GM13976 (cell line): Measurements from ENCODE around the gene AMZ1.
A peak's percentile ranks its signal among the peaks of the same experiment; 100 is the strongest.

Source experiments
- DNase-seq: peaks from one replicate; pipeline ENCODE4 v3.0.0; 2012; ENCODE audit warnings: low spot score
- in situ Hi-C: fragments of 300-500 bp; cut with MboI; formaldehyde crosslinking; loops from one replicate; pipeline ENCODE4 v1.12.0; 2022; ENCODE audit warnings: low sequenced_read_pairs, mixed read lengths, inconsistent platforms; ENCODE audit not compliant: unreplicated experiment
- TF ChIP-seq, protein P1 (sequence below): IDR thresholded peaks from 2 replicates; pipeline ENCODE4 v1.5.1; 2012; ENCODE audit warnings: borderline replicate concordance, mild to moderate bottlenecking; ENCODE audit not compliant: insufficient read depth; ENCODE audit errors: extremely low read depth, missing control alignments, control extremely low read depth

AMZ1 gene

DNA sequence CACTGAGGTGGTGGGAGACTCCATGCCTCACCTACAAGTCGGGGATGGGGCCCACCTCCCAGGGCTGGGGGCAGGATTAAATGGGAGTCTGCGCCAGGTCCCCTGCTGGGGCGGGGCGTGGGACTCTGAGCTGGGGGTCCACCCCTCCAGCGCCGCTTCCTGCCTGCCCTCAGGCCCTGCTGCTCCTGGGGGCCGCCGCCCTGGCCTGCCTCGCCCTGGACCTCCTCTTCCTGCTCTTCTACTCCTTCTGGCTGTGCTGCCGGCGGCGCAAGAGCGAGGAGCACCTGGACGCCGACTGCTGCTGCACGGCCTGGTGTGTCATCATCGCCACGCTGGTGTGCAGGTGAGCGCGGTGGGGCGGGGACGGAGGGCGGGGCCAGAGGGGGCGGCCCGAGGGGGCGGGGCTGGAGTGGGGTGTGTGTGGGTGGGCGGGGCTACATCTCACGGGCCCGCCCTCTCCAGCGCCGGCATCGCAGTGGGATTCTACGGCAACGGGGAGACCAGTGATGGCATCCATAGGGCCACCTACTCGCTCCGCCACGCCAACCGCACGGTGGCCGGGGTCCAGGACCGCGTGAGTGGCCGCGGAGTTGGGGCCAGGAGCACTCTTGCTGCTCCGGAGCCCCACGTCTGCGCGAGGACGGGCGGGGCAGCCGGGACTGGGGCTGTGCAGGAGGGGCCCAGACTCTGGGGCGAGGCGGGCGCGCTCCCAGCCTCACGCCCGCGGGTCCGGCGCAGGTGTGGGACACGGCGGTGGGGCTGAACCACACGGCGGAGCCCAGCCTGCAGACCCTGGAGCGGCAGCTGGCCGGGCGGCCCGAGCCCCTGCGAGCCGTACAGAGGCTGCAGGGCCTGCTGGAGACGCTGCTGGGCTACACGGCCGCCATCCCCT, 41.1 kb upstream of the AMZ1 start:
- in situ Hi-C loops, result no loop called here
- TF ChIP-seq, protein P1, sequence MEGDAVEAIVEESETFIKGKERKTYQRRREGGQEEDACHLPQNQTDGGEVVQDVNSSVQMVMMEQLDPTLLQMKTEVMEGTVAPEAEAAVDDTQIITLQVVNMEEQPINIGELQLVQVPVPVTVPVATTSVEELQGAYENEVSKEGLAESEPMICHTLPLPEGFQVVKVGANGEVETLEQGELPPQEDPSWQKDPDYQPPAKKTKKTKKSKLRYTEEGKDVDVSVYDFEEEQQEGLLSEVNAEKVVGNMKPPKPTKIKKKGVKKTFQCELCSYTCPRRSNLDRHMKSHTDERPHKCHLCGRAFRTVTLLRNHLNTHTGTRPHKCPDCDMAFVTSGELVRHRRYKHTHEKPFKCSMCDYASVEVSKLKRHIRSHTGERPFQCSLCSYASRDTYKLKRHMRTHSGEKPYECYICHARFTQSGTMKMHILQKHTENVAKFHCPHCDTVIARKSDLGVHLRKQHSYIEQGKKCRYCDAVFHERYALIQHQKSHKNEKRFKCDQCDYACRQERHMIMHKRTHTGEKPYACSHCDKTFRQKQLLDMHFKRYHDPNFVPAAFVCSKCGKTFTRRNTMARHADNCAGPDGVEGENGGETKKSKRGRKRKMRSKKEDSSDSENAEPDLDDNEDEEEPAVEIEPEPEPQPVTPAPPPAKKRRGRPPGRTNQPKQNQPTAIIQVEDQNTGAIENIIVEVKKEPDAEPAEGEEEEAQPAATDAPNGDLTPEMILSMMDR, result no peak
- no peak for DNase-seq

DNA sequence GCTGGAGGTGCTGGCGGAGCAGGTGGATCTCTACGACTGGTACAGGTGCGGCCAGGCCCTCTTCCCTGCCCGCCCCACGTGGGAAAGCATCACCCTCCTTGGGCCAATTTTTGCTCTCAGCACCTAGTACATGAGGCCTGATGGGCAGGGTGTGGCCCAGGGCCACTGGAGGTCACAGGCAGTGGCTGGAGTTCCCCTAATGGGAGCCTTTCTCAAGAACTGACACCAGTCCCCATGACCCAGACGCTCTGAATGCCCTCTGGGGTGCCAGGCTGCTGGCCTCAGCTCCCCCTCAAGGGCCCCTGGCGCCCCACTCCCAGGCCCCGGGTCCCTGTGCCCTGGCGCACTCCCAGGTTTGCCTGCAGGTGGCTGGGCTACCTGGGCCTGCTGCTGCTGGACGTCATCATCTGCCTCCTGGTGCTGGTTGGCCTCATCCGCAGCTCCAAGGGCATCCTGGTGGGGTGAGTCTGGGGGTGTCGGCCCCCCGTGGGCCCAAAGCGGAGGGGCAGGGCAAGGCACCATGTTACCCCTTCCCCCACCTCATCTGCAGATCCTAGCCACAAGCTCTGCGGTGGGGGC, 40.3 kb upstream of the AMZ1 start:
- DNase-seq, result no peak
- TF ChIP-seq, protein P1, result no peak
- in situ Hi-C loops, result no loop called here

DNA sequence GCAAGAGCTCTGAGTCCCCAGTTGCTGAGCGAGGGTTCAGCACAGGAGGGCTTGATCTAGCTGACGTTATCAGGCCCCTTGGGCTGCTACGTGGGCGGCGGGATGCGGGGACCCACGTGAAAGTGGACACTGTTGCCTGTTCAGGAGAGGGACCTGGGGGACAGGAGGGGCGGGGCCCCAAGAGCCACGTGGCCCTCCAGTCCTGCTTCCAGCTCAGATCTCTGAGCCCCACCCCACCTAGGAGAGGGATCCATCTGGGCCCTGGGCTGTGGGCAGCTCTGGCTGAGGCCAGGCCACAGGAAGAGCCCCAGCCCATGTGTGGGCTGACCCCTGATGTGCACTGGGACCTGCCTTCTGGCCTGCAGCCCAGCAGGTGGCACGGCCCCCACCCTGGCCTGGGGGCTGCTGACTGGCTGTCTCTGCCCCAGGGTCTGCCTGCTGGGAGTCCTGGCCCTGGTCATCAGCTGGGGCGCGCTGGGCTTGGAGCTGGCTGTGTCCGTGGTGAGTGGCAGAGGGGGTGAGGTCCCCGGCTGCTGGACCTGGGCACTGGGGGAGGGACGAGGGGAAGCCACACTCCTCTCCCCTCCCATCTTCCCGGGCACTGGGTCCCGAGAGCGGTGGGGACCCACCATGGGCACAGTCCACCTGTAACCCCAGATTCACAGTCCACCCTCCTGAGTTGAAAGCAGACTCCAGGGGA, 38.7 kb upstream of the AMZ1 start:
- in situ Hi-C loops, result no loop called here
- TF ChIP-seq, protein P1, result no peak
- no peak for DNase-seq

DNA sequence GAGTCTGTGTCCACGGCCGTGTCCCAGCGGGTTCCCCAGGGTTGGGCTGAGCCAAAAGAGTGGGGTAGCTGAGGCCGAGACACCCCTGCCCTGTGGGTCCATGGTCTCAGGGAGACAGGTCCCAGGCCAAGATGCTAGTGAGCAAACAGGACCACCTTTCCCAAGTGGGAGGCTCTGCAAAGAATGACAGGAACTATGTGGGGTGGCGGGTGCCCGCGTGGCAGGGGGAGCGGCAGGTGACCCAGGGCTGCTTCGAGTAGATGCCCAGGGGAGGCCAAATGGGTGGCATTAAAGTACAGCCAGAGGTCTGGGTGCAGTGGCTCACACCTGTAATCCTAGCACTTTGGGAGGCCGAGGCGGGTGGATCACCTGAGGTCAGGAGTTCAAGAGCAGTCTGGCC, 38.0 kb upstream of the AMZ1 start:
- TF ChIP-seq, protein P1, result no peak
- DNase-seq, result no peak
- in situ Hi-C loops, result no loop called here

DNA sequence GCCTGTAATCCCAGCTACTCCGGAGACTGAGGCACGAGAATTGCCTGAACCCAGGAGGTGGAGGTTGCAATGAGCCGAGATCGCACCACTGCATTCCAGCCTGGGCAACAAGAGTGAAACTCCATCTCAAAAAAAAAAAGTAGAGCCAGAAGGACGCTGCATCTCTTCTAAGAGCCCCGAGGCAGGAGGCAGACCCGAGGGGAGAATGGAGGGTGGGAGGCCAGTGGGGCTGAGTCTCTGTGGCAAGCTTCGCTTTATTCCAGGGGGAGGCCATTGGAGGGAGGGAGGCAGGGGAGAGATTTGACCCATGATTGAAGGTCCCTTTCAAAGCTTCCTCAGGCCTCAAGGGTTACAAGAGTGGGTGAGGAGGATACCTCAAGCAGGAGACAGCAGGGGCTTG, 37.6 kb upstream of the AMZ1 start:
- no peak for DNase-seq
- in situ Hi-C loops, result no loop called here
- TF ChIP-seq, protein P1, result no peak

DNA sequence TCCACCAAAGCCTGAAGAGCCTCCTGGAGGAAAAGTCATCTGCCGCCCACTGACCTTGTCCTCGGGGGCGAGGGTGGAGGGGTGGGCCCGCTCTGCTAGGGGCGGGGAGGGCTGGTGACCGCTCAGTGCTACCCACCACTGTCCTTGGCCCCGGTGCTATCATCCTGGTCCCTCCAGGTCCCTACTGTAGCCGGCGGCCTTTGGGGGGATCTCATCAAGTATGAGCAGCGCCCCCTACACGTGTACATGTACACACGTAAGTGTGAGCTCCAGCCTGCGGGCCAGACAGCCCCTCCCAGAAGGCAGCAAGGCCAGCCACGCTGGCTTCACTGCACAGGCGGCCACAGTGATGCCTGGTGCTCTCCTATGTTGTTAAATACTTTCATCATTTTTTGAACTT, 36.7 kb upstream of the AMZ1 start:
- in situ Hi-C loops, result no loop called here
- DNase-seq, result peak; percentile 69
- TF ChIP-seq, protein P1, result no peak
